IPS-18c (cell line): ENCODE results near the gene KNSTRN.

Experiments used
- H3K4me3 ChIP-seq: 2 replicates; pipeline ENCODE4 v1.7.0; 2013; ENCODE audit warnings: low read depth, mild to moderate bottlenecking, low read length, moderate library complexity; ENCODE audit not compliant: insufficient read depth
- H3K9me3 ChIP-seq: one replicate; pipeline ENCODE4 v1.6.1; 2013; ENCODE audit warnings: mild to moderate bottlenecking, low read length, moderate library complexity; ENCODE audit not compliant: control insufficient read depth, insufficient read depth

The KNSTRN gene

GRCh38 chr15:40344217-40344616, 38.3 kb upstream of the KNSTRN start:
- no peaks in the 10 kb centered on the region for H3K9me3 ChIP-seq

DNA sequence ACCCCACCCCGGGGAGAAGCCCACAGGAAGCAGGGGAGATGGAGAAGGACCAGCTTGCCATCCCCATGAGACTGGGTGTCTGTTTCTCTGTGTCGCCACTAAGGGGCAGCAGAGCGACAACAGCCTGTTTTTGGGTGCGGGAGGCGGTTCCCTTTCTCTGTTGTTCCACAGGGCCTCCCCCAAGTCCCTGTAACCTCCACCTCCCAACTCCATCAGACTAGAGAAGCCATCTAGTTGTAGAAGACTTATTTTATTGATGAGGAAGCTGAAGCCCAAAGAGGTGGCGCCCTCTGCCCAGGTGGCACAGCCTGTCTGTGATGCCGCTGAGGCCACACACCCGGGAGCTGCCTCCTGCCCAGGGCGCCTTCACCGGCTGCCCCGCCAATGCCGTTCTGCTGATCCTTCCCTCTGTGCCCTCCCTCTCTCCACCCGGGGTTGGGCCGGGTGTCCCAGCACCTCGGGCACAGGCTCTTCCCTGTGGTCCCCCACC, 37.8 kb upstream of the KNSTRN start:
- Histone ChIP-seq H3K4me3 (no peak overlapping the region), H3K9me3 (no peaks in the 10 kb centered on the region)

More at GRCh38 chr15:40344217-40344616, 38.3 kb upstream of the KNSTRN start:
- no peak overlapping the region for H3K4me3 ChIP-seq

DNA sequence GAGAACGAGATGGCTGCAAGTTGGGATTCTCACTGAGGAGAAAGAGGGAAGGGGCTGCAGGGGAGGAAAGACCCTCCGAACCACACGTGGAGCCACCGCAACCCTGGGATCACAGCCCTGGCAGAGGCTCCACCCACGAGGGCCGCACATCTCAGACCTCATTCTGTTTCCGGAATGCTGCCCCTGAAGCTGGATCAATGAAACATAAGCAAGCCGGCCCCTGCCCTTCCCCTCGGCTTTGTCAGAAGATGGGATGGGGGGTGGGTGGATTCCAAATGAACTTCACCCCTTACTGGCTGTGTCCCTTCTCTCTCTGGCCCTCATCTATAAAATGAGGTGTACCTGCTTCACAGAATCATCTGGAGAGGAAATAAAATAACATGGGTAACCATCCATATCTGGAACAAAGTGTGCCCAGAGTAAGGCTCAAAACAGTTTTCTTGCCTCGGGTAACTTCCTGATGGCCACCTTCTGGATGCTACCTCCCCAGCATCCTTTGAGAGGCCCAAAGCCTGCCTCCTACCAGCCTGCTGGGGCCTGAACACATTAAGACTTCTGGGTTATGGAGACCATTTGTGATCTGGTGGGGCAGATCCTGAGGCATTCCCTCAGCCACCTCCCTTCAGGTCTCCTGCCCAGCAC, 37.2 kb upstream of the KNSTRN start:
- H3K9me3 ChIP-seq: no peaks in the 10 kb centered on the region
- no peak overlapping the region for H3K4me3 ChIP-seq

GRCh38 chr15:40345867-40346578, 36.5 kb upstream of the KNSTRN start:
- no peaks in the 10 kb centered on the region for H3K9me3 ChIP-seq

DNA sequence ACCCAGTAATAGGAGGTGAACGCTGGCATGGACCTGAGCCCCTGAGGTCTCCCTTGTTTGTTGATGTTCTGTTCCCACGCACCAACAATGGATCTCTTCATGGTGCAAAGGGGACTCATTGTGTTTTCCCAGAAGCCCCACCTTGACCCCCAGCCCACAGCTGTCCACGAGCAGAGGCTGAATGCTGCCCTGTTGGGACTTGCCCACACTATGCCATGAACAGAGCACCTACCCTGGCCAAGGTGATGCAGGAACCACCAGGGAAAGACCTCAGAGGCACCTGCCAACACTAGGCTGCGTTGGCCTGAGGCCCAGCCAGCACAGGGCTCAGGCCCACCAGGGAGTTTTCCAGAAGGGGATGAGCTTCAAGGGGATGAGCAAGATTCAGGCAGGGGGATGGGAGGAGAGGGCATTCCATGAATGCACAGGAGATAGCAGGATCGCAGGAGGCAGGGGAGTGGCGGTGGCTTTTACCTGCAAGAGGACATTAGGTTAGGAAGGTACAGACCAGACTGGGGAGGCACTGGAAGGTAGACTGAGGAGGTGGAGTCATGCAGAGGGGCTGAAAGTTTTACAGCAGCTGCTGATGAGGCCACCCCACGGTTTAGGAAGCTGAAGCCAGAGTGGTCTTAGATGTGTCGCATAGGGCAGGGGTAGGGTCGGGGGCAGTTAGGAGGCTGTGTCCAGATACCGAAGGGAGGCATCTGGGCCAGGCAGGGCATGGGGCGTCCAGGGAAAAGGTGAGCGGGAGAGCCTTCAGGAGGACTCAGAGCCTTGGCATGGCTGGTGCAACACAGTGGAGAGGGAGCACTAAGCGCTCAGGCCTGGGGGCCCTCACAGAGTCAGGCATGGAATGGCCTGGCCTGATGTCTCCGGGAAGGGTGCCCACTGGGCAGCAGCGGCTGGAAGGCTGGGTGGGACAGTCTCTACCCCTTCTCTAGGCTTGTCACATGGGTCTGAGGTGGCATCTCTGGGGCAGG, 35.7 kb upstream of the KNSTRN start:
- no peaks in the 10 kb centered on the region for H3K9me3 ChIP-seq
- no peak overlapping the region for H3K4me3 ChIP-seq

More at GRCh38 chr15:40345867-40346578, 36.5 kb upstream of the KNSTRN start:
- no peak overlapping the region for H3K4me3 ChIP-seq

DNA sequence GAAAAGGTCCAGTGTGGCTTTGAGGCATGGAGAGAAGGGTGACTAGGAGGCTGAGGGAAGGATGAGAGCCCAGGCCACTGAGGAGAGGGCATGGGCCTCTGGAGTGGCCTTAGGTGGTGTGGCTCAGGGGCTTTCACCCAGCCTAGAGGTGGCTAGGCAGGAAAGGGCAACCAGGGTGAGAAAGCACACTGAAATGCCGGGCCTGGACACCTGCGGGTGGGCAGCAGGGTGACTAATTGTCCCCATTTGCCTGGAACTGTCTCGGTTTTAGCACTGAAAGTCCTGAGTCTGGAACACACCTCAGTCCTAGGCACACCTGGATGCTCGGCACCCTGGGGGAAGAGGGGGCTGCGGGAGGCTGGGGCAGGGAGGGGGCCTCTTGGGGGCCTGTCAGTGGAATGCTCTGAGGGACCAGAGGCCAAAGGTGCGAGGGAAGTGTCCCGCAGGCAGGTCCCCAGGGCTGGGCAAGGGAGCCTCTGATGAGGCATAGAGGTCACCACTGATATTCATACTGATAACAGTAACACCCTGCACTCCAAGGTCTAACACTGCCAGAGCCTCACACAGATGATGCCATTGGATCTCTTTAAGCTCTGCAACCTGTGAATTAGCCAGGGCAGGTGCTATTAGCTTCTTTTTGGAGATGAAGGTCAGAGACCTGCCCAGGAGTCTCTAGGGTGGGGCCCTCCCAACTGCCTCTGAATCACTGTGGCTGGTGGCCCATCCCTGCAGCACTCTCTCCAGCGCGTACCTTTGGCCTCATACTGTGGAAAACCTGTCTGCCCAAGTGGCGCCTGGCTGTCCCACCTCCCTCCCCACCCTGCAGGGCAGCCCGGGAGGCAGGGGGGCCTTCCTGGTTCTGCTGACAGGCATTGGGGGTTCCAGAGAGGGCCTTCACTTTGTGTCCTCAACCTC, 34.7 kb upstream of the KNSTRN start:
- Histone ChIP-seq H3K4me3 (no peak overlapping the region), H3K9me3 (no peaks in the 10 kb centered on the region)

GRCh38 chr15:40348474-40348870, 34.0 kb upstream of the KNSTRN start:
- H3K4me3 ChIP-seq: no peak overlapping the region
- no peaks in the 10 kb centered on the region for H3K9me3 ChIP-seq

DNA sequence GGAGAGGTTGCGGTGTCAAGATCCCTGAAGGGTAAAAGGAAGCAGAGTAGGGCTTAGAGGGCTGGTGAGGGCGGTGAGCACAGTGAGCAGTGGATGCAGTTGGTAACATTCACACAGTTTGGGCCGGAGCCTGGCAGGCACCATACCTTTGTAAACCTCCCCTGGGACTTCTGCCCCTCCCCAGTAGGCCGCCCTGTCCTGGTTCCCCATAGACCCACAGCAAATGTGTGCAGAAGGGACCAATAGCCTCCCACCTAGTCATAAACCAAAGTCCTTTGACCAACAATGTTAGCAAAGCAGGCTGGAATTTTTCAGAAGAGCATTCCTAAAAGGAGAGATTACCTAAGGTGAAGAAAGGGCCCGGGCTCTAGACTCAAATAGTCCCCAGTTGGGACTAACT, 33.4 kb upstream of the KNSTRN start:
- Histone ChIP-seq H3K4me3 (no peak overlapping the region), H3K9me3 (no peaks in the 10 kb centered on the region)

GRCh38 chr15:40352281-40352901, 30.1 kb upstream of the KNSTRN start:
- H3K9me3 ChIP-seq: no peaks in the 10 kb centered on the region
- no peak overlapping the region for H3K4me3 ChIP-seq

GRCh38 chr15:40353697-40354096, 28.8 kb upstream of the KNSTRN start:
- no peak overlapping the region for H3K4me3 ChIP-seq
- no peaks in the 10 kb centered on the region for H3K9me3 ChIP-seq

DNA sequence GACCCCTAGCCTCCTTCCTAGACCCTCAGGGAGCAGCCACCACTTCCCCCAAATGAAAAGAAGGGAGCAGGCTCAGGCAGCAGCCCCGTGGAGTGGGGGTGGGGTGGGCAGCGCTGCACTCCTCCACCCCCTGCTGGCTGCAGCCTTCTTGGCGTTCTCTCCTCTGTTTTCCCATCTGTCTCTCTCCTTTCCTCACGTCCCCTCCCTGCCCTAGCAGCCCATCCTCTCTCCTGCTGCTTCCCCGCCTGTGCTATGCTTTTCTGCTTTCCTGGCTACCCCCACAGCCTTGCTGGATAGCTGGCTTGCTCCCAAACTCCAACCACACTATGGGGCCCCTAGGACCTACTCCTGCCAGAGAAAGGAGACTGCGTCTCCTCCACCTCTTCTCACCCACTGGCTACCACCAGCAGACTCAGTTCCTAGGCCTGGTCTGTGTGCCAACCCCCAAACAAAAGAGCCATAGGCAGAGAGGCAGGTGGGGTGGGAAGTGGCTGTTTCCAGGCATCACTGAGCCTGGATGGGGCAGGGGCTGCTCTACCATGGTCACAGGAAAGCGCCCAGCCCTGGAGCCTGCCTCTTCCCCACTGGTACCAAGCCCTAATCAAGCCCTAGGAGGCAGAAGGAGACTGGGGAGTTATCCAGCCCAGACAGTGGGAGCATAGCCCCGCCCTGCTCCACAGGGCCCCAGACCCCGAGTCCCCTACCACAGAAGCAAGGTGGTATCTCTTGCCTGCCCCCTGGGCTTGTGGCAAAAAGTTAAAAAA, 27.9 kb upstream of the KNSTRN start:
- H3K9me3 ChIP-seq: no peaks in the 10 kb centered on the region
- no peak overlapping the region for H3K4me3 ChIP-seq

DNA sequence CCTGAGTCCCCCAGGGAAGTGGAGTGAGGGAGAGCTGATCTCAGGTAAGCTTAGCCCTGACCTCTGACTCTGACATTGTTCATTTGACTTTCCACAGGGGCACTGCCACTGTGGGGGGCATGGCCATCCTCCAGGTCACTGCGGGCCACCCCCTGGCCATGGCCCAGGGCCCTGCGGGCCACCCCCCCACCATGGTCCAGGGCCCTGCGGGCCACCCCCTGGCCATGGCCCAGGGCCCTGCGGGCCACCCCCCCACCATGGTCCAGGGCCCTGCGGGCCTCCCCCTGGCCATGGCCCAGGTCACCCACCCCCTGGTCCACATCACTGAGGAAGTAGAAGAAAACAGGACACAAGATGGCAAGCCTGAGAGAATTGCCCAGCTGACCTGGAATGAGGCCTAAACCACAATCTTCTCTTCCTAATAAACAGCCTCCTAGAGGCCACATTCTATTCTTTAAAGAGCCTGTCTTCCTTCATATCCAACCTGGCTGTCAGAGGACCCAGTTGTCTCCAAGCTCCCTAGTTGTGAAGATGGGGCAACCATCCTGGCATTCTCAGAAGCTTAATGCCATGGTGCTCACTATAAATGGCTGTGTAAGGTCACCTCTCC, 26.4 kb upstream of the KNSTRN start:
- no peak overlapping the region for H3K4me3 ChIP-seq
- H3K9me3 ChIP-seq: no peaks in the 10 kb centered on the region

- Histone ChIP-seq H3K9me3 (no peaks in the 10 kb centered on the region), H3K4me3 (peak overlapping the region; percentile 51; the same call in 1 of the 2 replicates)
Measured at GRCh38 chr15:40357246-40357645, 25.3 kb upstream of the KNSTRN start.

DNA sequence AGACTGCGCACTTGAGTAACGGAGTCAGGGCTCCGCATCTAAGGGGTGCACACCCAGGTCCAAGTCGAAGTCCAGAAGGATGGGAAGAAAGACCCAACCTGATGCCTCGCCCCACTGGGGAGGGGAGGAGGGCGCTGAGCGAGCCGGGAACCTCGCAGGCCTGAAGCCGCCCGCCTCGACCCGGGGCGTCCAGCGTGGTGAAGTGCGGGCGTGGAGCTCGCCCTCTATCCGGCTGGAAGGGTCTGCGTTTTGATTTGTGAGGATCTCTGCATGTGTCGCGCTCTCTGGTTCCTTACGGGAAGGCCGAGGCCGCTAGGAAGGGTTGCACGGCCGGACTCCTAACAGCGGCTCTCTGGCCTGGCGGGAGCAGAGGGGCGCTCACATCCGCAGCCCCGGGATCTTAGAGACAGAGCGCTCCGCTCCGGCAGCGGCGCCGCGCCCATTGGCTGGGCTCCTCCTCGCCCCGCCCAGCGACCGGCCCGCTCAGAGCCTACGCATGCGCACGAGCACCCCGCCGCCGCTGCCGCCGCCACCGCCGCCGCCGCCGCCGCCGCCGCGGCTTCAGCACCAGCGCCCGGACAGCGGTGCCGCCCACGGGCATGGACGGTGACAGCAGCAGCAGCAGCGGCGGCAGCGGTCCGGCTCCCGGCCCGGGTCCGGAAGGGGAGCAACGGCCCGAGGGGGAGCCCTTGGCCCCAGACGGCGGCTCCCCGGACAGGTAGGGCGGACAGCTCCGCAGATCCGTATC, 24.6 kb upstream of the KNSTRN start, which contains the start of gene DISP2:
DISP2 (plus strand) TSS at position 497 of the 748 bp plus-strand sequence; CDS start at position 600, 103 bp downstream.
- H3K4me3 ChIP-seq: peak within 1 kb of the TSS; percentile 56
- H3K9me3 ChIP-seq: no peaks in the 10 kb centered on the region
